K562 (cell line): ENCODE results near the gene SHISA5. TPM values are rescaled to one million over a fixed set of nuclear protein-coding genes. Genes with fewer than 3 reads are reported as not detected.
A peak's percentile ranks its signal among the peaks of the same experiment; 100 is the strongest.

Source experiments
- ATAC-seq: fragments of 200-7000 bp; cut with Tn5 transposase; 3 replicates; pipeline ENCODE4 v1.9.1; 2020; ENCODE audit warnings: moderate library complexity
- BruUV-seq: library from RNA; stranded (reverse); fragments of 400-500 nt; replicated peaks from 2 replicates; lab custom pipeline; 2021; lab: Mats Ljungman, UMichigan
- CTCF ChIA-PET: fragments of 300-600 bp; formaldehyde crosslinking; extraction: SDS; loops from one replicate; lab custom pipeline; 2021; ENCODE audit warnings: low intra/inter-chr PET ratio; lab: Yijun Ruan, JAX
- POLR2A ChIA-PET: fragments of 300-600, 350-650 bp; sonication (Branson Sonifier 250); formaldehyde crosslinking; extraction: SDS; loops from one replicate; lab custom pipeline; 2021; ENCODE audit warnings: antibody characterized with exemption, inconsistent platforms; lab: Yijun Ruan, JAX
- DNase-seq, 4 experiments: peaks; one replicate each; pipeline versions ENCODE4 v3.0.0 to v3.0.0-alpha.2; 2011 to 2018; ENCODE audit warnings: low spot score in 3 of 4, mixed read lengths in 3 of 4; ENCODE audit errors: extremely low read depth in 1 of 4
- FAIRE-seq: peaks from 2 replicates; lab custom pipeline; 2011; peaks lifted over from hg19 to GRCh38; lab: Jason Lieb, UNC
- H2AFZ ChIP-seq: 2 replicates; pipeline ENCODE4 v1.6.0; 2011; ENCODE audit warnings: low read depth, low read length, control low read depth, inconsistent platforms
- H3K27ac ChIP-seq: fragments of 200-600 bp; 3 replicates; pipeline ENCODE4 v1.8.0; 2011; ENCODE audit warnings: low read depth, mild to moderate bottlenecking, control low read depth, inconsistent platforms, low read length, moderate library complexity, mixed read lengths; ENCODE audit errors: extremely low read depth
- H3K27me3 ChIP-seq, 2 experiments: fragments of 300-600 bp in 1 of 2; 2 replicates in 1 of 2; 3 replicates in 1 of 2; pipeline versions ENCODE4 v1.6.0 to v1.8.0; 2011; ENCODE audit warnings: inconsistent platforms in 2 of 2, low read length in 2 of 2, mild to moderate bottlenecking in 1 of 2, mixed read lengths in 1 of 2, moderate library complexity in 1 of 2; ENCODE audit not compliant: control insufficient read depth in 2 of 2, insufficient read depth in 2 of 2
- H3K36me3 ChIP-seq: fragments of 300-600 bp; 3 replicates; pipeline ENCODE4 v1.8.0; 2011; ENCODE audit warnings: mild to moderate bottlenecking, low read length, inconsistent platforms; ENCODE audit not compliant: control insufficient read depth, insufficient read depth
- H3K4me1 ChIP-seq, 2 experiments: fragments of 200-600 bp in 1 of 2; replicated peaks in 1 of 2; 2 replicates in 1 of 2; 3 replicates in 1 of 2; pipeline versions ENCODE4 v1.5.1 to v1.8.0; 2011; ENCODE audit warnings: inconsistent platforms in 2 of 2, low read length in 2 of 2, mild to moderate bottlenecking in 1 of 2, mixed read lengths in 1 of 2, moderate library complexity in 1 of 2; ENCODE audit not compliant: control insufficient read depth in 2 of 2, insufficient read depth in 2 of 2
- H3K4me2 ChIP-seq: 2 replicates; pipeline ENCODE4 v1.6.1; 2011; ENCODE audit warnings: low read length, control low read depth, inconsistent platforms, mixed read lengths; ENCODE audit not compliant: insufficient read depth
- H3K4me3 ChIP-seq: fragments of 200-600 bp; sonication (generic), shearing (Covaris generic); 2 replicates; pipeline ENCODE4 v1.5.1; 2016; ENCODE audit warnings: control low read depth, inconsistent platforms
- H3K79me2 ChIP-seq: fragments of 200-600 bp; 3 replicates; pipeline ENCODE4 v1.8.0; 2011; ENCODE audit warnings: low read length, inconsistent platforms; ENCODE audit not compliant: control insufficient read depth, insufficient read depth
- H3K9ac ChIP-seq, 2 experiments: 2 replicates each; pipeline versions ENCODE4 v1.6.0 to v1.6.1; 2011; ENCODE audit warnings: low read depth in 2 of 2, low read length in 2 of 2, control low read depth in 1 of 2, inconsistent platforms in 1 of 2, mild to moderate bottlenecking in 1 of 2, mixed read lengths in 1 of 2; ENCODE audit not compliant: insufficient read depth in 1 of 2
- H3K9me1 ChIP-seq: one replicate; pipeline ENCODE4 v1.6.0; 2011; ENCODE audit warnings: inconsistent platforms, mild to moderate bottlenecking, low read length, moderate library complexity; ENCODE audit not compliant: control insufficient read depth, insufficient read depth
- H3K9me3 ChIP-seq: replicated peaks from 2 replicates; pipeline ENCODE4 v1.5.1; 2011; ENCODE audit warnings: low read depth, low read length, inconsistent platforms; ENCODE audit not compliant: control insufficient read depth, insufficient read depth
- H4K20me1 ChIP-seq: replicated peaks from 2 replicates; pipeline ENCODE4 v1.6.1; 2011; ENCODE audit warnings: low read length, inconsistent platforms, mixed read lengths; ENCODE audit not compliant: control insufficient read depth, insufficient read depth
- SRSF1 ChIP-seq: fragments of 200-400 bp; formaldehyde crosslinking; IDR thresholded peaks from 2 replicates; pipeline ENCODE4 v1.6.1; 2017; ENCODE audit warnings: mild to moderate bottlenecking, low read depth, low read length, moderate library complexity
- ZNF785 ChIP-seq: fragments of 250-450 bp; sonication (Bioruptor Pico); IDR thresholded peaks from 2 replicates; pipeline ENCODE4 v1.4.0; 2020; ENCODE audit warnings: mild to moderate bottlenecking
- WGBS: fragments of 100-300 bp; shearing (Covaris generic); methylation state at CpG from one replicate; pipeline ENCODE4 v1.1.6; 2016; ENCODE audit warnings: low coverage, mixed read lengths; ENCODE audit not compliant: insufficient coverage; ENCODE audit errors: missing lambda C conversion rate; 5-methylcytosine and 5-hydroxymethylcytosine counted together
- in situ Hi-C: fragments of 300-500 bp; cut with MboI; formaldehyde crosslinking; loops from 4 replicates; pipeline ENCODE4 v1.15.0; 2018; ENCODE audit warnings: inconsistent platforms, mixed read lengths
- intact Hi-C: fragments of 100-400 bp; cut with micrococcal nuclease; formaldehyde crosslinking; loops from 2 replicates; pipeline ENCODE4 v1.14.2; 2022
- polyA plus RNA-seq, 8 experiments: library from polyadenylated mRNA; depleted of rRNA in 4 of 8; stranded (reverse) in 5 of 8; unstranded in 3 of 8; fragments of >200 nt; fragmentation: Nextera tagmentation in 2 of 8; fragmentation: Illumina TruSeq in 1 of 8; extraction: Ambion mirVana in 2 of 8; extraction: Trizol in 1 of 8; gene quantifications; 2 replicates each; pipeline versions ENCODE4 v1.2.1 to v1.2.3, GENCODE V29; 2011 to 2014; ENCODE audit warnings: inconsistent platforms in 1 of 8, missing spikeins in 1 of 8
- total RNA-seq, 7 experiments: library from RNA; depleted of rRNA in 6 of 7; stranded (reverse); fragments of >200 nt in 6 of 7; fragmentation: Illumina TruSeq in 2 of 7; extraction: Trizol in 2 of 7; gene quantifications; 2 replicates each; pipeline versions ENCODE4 v1.2.1 to v1.2.3, GENCODE V29; 2011 to 2021; ENCODE audit warnings: low replicate concordance in 1 of 7

SHISA5 gene
- total and polyA plus RNA-seq, 9 of the 15 experiments (the other 6 are each of a cell fraction or from before 2014, with no cell fraction given), result 8.4 to 85.8 (median 56.1) TPM

- 91% methylated on average over 11 of the region's 12 CpGs for WGBS
- in situ Hi-C loops, result loop anchor here (10.0 kb wide), 2 partner anchors 199 to 239 kb away; no protein-coding TSS in a partner anchor
- no peak for FAIRE-seq
- Histone ChIP-seq H2AFZ (no peak overlapping the region), H3K9me1 (no peaks in the 10 kb centered on the region), H3K4me1 (peaks cover 14 to 25% of the 10 kb centered on the region in 2 experiments; a peak in 4 of 5 replicates), H4K20me1 (no peaks in the 10 kb centered on the region), H3K4me3 (no peak overlapping the region), H3K36me3 (peaks cover 32% of the 10 kb centered on the region; the same call in 2 of the 3 replicates), H3K9me3 (no peaks in the 10 kb centered on the region), H3K9ac (0 out of 4 replicates have a peak overlapping the region, but pooled peaks of 1 of the 2 experiments have one; percentile 29), H3K27ac (no peak overlapping the region), H3K79me2 (peaks cover 2% of the 10 kb centered on the region; the same call in 2 of the 3 replicates), H3K27me3 (no peaks in the 10 kb centered on the region), H3K4me2 (no peak overlapping the region)
- TF ChIP-seq ZNF785 (no peak), SRSF1 (no peak)
- no peak for DNase-seq
- BruUV-seq, result no TSS peak
- intact Hi-C loops, result no loop called here
- ChIA-PET POLR2A (no interaction called here), CTCF (interaction anchor here (1.7 to 4.6 kb wide), 3 partner anchors 33 to 239 kb away, joined by 5 to 59 read pairs (median 10); no protein-coding TSS in a partner anchor)
- no peak for ATAC-seq
Observed at GRCh38 chr3:48433472-48434118, 70.4 kb downstream of the SHISA5 start.
